Inferior parietal cortex (tissue), 1 donor: ENCODE measurements around the gene B3GALT6.
A peak's percentile ranks its signal among the peaks of the same experiment; 100 is the strongest.

Experiments used
- DNase-seq: peaks from one replicate; pipeline ENCODE4 v3.0.0-alpha.2; 2016; ENCODE audit errors: extremely low spot score

Gene B3GALT6

DNA sequence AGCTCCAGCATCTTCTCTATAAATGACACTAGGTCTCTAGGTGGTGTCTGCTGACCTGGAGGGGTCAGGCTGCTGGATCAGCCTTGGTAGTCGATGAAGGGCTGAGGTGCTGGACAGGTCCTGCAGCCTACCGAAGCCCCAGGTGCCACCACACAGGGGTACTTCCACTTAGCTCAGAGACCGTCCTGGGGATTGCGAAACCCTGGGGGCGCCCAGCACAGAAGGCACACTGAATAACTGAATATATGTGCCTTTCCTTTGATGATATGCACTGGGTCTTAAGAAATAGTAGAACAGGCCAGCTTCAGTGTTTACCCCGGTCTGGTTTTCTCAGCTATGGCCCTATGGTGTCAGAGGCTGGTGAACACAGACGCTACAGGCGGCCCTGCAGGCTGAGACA lies 30.7 kb downstream of the B3GALT6 start:
- DNase-seq: no peak

DNA sequence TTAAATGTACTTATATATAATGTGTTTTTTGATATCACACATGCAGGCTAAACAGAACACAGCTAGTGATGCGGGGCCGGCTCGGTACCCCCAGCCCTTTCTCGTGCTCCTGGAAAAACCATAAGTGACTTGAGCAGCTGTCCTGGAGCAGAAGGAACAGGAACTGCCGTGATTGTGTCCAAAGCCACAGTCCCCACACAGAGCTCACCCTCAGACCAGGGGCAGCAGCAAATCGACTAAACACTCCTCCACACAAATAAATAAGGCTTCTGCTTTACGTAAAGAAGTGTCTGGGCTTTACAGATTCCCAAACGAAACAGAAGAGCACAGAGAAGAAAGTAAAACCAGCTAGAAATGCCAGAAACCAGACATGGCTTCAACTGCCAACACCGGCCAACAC lies 32.0 kb downstream of the B3GALT6 start:
- no peak for DNase-seq

DNA sequence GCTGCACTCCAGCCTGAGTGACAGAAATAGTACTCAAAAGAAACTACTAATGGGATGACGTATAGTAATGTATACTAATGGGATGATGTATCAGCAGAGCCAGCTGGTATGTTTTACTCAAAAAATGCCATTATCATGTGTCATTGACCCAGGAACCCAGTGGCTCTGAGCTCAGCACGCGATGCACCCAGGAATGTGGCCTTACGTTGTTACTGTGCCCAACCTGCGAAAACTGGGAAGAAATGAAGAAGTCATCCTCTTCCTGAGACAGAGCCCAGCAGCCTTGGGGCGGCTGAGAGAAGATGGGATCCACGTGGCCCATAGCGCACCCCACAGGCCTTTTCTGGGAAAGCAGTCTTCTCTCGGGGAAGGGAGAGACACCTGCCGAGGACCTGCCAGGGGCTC lies 32.8 kb downstream of the B3GALT6 start:
- DNase-seq: no peak

DNA sequence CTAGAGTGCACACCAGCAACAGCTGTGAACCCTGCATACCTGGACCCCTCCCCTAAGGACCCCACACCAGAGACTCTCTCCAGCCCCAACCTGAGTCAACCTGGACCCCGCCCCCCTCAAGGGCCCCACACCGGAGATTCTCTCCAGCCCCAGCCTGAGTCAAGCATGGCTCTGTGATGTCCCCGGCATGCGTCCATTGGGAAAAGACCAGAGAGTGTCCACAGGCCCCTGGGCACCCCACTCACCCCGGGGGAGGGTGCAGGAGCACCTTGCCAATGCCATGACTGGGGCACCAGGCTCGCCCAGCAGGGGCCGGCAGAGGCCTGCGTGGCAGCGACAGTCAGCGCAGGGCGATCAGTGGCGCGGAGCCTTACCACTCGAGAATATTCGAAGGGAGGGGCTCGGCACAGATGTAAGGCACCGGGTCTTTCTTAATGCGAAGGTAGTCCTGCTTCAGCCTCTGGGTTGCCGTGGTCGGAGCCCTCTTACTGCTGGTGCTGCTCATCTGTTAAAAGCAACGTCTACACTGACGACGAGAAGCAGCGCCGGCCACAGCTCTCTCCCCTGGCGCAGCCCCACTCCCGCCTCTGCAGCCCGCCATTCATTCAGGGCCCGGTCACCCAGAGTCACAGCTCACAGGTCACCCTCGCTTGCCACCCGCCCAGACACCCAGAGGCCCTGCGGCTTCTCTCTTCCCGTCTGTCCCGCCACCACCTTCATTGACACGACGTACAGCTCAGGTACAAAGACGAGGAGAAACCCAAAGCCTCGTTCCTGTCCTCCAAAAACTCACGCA lies 35.6 kb downstream of the B3GALT6 start:
- no peak for DNase-seq

DNA sequence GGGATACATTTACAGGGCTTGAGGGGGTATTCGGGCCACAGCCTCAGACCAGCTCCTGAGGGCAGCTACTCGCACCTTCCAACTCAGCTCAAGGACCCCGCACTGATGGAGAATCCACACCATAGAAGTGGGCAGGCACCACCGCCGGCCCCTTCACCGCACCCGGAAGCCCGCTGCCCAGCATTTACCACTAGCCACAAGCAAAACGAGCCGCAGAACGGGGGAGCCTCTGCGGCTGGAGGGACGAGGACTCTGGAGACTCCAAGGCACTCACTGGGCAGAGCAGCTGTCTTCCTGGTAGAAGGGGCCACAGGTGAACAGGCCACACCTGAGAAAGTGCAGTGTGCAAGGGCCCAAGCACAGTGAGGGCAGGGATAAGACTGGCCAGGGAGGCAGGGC lies 36.2 kb downstream of the B3GALT6 start:
- no peak for DNase-seq

DNA sequence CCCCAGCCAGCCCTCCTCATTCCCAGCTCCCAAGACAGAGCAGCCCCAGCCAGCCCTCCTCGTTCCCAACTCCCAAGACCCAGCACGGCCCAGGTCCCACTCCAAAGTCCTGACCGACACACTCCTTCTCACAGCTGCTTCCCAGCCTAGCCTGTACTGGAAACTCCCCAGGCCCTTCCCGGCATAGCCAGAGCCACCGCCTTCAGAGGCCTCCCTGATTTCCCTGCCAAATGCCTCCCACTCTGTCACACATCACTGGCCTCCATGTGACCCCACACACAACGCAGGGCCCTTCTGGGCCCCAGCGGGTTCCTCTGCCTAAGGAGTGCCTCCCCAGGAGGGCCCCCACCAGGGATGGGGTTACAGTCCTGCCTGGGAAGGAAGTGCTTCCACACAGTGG lies 38.8 kb downstream of the B3GALT6 start:
- no peak for DNase-seq

DNA sequence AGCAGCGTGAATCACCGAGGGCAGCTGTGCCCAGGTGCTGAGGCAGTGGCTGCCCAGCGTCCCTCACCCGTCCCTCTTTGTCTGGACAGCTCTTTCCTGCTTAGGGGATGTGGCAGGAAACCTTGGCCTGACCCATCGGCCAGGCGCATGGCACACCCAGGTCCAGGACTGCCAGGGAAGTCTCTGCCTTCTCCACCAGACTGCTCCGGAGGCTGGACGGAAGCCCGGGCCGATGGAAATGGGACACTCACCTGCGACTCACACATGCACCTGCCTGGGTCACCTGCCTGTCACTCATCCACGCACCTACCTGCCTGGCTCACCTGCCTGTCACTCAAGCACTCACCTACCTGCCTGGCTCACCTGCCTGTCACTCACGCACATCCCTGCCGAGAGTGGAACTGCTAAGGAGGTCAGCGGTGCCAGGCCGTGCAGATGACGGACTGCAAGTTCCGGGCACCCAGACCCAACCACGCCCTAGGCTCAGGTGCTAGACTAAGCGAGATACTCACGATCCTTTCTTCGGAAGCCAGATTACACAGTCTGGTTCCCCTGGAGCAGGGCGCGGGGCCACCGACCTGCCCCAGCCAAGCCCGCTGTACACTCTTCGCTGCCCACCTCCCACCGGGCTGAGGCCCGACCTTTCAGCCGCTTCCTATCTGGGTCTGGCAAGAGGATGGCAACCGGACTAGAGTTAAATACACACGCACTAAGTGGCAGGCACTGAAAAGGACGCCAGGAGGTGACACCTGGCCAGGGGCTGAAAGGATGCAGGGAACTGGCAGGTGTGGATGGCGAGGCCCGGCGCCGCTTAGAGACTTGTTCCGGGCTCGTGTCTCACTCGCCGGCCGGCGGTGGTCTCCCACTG lies 40.5 kb downstream of the B3GALT6 start:
- no peak for DNase-seq

DNA sequence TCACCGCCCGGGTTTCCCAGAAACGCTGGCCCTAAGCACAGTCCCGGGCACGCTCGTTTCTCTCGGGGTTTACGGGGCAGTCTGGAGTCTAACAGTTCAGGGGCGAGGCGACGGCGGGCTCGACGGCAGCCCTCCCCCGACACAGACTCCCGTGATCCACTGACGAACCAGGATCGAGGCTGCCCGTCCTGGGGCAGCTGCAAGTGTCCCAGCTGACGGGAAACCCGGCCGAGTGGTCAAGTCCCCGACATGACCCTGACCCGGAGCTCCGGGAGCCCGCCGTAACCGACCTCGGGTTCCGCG lies 41.1 kb downstream of the B3GALT6 start:
- DNase-seq: no peak

DNA sequence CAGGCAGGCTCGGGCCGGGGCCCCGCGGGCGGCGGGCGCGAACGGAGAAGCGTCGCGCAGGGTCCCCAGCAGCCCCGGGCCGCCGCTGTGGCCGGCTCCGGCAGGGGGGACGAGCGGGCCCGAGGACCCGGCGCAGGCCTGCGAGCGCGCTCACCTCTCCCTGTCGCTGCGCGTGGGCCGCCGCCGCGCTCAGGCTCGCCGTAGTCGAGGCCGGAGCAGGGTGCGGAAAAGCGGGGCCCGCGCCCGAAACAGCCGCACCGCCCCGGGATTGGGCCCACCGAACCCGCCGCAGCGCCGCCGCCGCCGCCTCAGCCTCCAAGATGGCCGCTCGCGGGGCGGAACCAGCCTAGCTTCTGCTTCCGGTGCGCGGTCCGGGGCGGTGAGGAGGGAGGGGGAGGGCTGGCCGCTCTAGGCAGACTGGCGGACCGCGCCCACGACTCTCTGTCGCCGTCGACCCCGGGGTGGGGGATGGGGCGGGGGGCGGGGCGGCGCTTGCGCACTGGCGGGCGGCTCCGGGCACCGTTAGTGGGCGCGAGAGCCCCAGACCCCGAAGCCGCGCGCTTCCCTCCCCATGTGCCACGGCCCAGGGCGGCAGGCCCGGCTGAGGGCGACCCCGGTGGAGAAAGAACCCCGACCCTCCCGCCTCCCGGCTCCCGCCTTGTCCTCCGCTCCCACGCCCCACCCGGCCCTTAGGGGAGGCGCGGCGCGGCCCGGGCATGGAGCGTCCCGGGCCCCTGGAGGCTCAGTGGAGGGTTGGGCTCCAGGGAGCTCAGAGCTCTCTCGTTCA lies 41.7 kb downstream of the B3GALT6 start, which contains the start of gene UBE2J2:
Gene UBE2J2, minus strand, starts transcription at position 343 of the 787 bp plus-strand sequence. CDS start 5,862 bp downstream, outside the sequence.
- DNase-seq: peak; percentile 78

DNA sequence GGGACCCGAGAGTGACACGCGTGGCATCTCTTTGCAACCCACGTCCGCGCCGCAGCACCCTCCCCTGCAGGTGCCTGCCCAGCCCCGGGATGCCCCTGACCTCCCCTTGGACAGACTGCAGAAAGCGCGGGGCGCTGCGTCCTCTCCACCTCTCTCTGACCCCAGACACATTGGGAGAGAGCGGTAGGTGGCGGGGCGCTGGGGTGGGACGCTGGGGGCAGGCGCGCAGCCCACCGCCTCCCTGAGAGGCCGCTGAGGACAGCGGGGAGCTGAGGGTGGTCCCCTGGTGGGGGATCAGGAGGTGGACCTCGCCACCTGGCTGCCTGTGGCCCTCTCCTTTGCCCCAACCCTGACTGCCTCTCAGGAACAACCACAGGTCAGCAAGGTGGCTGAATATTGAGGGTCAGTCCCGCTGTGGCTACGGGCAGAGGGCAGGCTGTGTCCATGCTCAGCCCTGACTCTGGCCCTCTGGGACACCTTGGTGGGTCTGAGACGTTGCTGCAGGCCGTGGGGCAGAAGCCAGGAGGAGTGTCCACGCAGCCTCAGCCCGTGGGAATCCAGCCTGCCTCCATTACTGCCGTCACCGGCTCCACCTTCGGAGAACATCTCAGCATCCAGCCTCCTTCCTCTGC lies 42.4 kb downstream of the B3GALT6 start:
- no peak for DNase-seq

DNA sequence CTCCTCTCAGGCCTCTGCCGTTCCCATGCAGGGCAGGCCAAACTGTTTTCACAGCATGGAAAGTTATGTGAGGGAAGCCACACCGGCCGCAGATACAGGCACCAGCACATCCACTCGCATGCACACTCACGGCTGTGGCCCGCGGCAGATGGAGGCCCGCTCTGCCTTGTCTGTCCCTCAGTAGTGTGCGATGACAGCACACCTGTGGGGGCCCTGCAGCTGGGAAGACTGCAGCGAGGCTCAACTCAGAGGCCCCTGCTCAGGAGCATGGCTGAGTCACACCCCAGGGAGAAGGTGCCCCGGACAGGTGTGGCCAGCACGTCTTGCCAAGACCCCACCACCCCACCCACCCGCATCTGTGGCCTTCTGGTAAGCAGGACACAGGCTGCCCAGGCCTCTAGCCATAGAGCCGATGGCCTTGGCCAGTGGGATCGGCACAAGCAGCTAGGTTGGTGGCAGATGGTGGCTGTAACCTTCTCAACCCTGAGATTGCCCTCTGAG lies 42.9 kb downstream of the B3GALT6 start:
- DNase-seq: no peak

DNA sequence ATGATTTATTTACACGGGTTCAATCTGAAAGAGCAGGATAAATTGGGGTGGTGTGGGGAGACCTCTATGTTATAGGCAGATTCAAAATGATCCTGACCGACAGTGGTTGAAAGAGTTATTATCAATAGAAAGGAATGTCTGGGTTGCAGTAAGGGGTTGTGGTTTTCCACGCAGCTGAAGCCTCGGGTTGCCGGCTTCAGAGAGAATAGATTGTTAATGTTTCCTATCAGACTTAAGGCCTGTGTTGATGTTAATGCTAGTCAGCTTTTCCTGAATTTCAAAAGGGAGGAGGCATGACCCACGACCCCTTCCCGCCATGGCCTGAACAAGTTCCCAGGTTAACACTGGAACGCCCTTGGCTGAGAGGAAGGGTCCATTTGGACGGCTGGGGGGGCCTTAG lies 43.8 kb downstream of the B3GALT6 start:
- DNase-seq: no peak

DNA sequence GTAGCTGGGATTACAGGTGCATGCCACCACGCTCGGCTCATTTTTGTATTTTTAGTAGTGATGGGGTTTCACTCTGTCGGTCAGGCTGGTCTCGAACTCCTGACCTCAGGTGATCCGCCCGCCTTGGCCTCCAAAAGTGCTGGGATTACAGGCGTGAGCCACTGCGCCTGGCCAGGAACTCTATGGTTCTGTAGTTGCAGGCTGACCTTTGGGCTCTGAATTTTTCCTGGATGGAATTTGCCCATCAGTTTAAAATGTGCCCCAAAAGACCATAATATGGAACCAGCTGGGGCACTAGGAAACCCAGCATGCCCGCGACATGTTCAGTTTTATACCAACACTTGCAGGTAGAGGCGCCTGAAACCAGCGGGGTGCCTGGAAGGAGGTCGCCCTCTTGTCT lies 46.6 kb downstream of the B3GALT6 start:
- DNase-seq: no peak

DNA sequence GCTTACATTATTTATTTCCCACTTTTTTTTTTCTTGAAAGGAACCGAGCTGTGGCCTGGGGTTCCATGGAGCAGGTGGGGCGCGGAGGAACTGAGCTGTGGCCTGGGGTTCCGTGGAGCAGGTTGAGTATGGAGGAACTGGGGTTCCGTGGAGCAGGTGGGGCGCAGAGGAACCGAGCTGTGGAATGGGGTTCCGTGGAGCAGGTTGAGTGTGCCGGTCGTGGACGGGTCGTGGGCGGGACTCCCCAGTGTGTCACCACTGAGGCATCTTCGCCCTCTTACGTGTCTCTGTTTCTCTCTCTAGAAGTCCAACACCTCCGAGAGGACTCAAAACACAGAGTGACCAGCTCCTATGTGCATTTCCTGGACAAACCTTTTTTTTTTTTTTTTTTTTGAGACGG lies 47.0 kb downstream of the B3GALT6 start:
- no peak for DNase-seq

DNA sequence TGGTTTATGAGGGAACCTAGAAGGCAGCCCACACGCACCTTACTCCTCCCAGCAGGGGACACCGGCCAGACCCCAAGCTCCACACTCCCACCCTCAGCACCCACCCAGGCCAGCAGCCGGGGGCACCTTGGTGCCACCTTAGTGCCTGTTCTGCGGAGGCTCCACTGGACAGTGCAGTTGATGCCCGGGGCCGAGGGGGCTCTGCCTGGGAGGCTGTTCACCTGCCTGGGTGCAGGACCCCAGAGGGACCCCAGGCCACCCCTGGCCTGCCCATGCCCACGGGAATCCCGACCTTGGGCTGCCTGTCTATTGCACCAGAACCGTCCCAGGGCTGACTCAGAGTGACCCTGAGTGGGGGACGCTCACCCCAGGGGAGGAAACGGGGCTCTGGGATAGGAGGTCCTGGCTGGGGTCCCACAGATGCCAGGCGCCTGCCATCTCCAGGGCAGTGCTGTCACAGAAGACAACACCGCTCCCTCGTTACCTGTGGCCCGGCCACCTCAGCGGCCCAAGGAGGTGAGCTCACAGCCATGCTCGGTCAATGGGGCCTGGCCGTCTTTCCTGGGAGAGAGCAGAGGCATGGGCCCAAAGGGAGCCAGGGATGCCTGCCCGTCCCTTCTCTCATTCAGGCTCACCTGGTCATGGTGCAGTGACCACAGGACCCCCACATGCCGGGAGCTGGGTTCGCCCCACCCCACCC lies 48.9 kb downstream of the B3GALT6 start:
- DNase-seq: no peak

DNA sequence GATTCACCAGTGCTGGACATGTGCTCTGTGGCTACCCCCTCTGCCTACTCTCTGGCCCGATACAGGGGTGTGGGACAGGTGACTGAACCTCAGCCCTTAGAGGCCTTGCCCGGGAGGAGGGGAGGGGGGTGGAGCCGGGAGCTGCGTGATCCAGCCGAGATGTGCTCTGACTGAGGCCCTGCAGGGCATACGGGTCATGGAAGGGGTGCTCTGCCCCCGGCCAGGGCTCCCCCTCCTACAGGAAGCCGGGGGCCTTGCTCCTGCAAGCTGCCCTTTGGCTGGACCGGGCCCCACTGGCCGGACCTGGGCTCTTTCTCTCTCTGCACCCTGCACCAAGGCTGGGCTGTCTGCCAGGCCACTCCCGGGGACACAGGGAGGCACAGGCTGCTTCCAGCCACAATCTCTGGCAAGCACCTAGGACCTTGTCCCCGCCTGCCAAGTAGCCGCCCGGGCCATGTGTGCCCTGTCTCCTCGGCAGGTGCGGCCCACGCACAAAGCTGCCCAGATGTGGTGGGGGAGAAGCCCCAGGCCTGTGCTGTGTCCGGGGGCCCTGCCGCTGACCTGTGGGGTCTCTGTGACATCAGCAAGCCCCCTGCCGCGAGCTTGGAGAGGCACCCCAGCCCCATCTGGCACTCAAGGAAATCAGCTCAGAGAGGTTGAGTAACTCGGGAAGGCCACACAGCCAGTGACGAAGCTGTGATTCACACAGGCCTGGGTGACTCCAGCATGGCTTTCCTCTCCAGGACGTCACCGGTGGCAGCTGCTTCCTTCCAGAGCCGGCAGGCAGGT lies 49.7 kb downstream of the B3GALT6 start:
- no peak for DNase-seq

DNA sequence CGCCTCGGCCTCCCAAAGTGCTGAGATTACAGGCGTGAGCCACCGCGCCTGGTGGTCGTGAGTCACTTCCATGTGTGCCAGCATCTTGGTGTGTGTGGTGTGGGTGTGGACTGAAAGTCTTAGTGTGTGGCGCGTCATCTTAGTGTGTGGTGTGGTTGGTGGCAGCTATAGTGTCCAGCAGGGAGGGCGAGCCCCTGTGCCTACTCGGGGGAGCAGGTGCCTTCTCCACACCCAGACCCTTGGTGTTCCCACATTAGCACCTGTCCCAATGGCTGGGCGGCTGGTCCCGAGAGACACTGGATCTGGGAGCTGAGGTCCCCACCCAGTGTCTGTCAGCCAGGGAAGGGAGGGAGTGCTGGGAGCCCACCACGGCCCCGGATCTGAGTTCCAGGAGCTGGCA lies 51.0 kb downstream of the B3GALT6 start:
- no peak for DNase-seq

DNA sequence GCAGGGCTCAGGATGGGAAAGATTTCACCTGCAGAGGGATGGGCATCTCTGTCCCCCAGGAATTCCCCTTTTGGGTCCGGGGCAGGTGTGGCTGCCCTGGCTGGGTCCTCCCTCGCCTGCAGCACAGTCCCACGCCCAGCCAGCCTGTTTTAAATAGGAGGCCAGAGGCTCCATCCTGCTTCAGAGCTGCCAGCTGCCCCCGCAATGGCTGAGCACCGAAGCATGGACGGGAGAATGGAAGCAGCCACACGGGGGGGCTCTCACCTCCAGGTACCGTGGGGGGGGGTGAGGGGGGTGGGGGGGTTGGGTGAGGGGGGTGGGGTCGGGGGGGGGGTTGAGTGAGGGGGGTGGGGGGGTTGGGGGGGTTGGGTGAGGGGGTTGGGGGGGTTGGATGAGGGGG lies 51.8 kb downstream of the B3GALT6 start:
- no peak for DNase-seq
